Mesothelial cell of epicardium (in vitro differentiated cells): ENCODE data around the gene LRRK2. TPM values are rescaled to one million over a fixed set of nuclear protein-coding genes. Genes with fewer than 3 reads are reported as not detected.

Experiments
- DNase-seq, 2 experiments: peaks; one replicate each; pipeline ENCODE4 v3.0.0; 2021; ENCODE audit warnings: low spot score in 2 of 2; ENCODE audit not compliant: unreplicated experiment in 2 of 2
- H3K27ac Mint-ChIP-seq: 2 replicates; pipeline ENCODE4 v1.8.0; 2021; ENCODE audit warnings: mixed read lengths
- H3K27me3 Mint-ChIP-seq: 2 replicates; pipeline ENCODE4 v1.8.0; 2021; ENCODE audit warnings: low read depth, mixed read lengths
- H3K36me3 Mint-ChIP-seq: 2 replicates; pipeline ENCODE4 v1.8.0; 2021; ENCODE audit warnings: mixed read lengths
- H3K4me1 Mint-ChIP-seq: 2 replicates; pipeline ENCODE4 v1.8.0; 2021; ENCODE audit warnings: mixed read lengths
- H3K4me3 Mint-ChIP-seq: 2 replicates; pipeline ENCODE4 v1.8.0; 2021; ENCODE audit warnings: mild to moderate bottlenecking, moderate library complexity, mixed read lengths
- H3K9me3 Mint-ChIP-seq: 2 replicates; pipeline ENCODE4 v1.8.0; 2021; ENCODE audit warnings: mixed read lengths
- total RNA-seq: library from RNA; stranded (reverse); gene quantifications from 3 replicates; pipeline ENCODE4 v1.2.1, GENCODE V29; 2021
- TF ChIP-seq, protein P1 (sequence below): fragments of 200-600 bp; sonication (generic); IDR thresholded peaks from one replicate; pipeline ENCODE4 v1.5.0; 2021; ENCODE audit warnings: antibody characterized with exemption; ENCODE audit not compliant: unreplicated experiment

LRRK2 gene
- total RNA-seq, 1 donor from 2014 or later: 1.6 TPM

GRCh38 chr12:40183715-40184114 is 41.1 kb upstream of the LRRK2 start:
- H3K4me3 Mint-ChIP-seq: no peak overlapping the region
- TF ChIP-seq, protein P1, sequence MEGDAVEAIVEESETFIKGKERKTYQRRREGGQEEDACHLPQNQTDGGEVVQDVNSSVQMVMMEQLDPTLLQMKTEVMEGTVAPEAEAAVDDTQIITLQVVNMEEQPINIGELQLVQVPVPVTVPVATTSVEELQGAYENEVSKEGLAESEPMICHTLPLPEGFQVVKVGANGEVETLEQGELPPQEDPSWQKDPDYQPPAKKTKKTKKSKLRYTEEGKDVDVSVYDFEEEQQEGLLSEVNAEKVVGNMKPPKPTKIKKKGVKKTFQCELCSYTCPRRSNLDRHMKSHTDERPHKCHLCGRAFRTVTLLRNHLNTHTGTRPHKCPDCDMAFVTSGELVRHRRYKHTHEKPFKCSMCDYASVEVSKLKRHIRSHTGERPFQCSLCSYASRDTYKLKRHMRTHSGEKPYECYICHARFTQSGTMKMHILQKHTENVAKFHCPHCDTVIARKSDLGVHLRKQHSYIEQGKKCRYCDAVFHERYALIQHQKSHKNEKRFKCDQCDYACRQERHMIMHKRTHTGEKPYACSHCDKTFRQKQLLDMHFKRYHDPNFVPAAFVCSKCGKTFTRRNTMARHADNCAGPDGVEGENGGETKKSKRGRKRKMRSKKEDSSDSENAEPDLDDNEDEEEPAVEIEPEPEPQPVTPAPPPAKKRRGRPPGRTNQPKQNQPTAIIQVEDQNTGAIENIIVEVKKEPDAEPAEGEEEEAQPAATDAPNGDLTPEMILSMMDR: no peak
- peaks cover 7% of the 10 kb centered on the region for H3K36me3 Mint-ChIP-seq
- peaks cover 26% of the 10 kb centered on the region for H3K9me3 Mint-ChIP-seq
- H3K4me1 Mint-ChIP-seq: peaks cover 3% of the 10 kb centered on the region
- DNase-seq: no peak
- H3K27me3 Mint-ChIP-seq: no peaks in the 10 kb centered on the region
- no peak overlapping the region for H3K27ac Mint-ChIP-seq

DNA sequence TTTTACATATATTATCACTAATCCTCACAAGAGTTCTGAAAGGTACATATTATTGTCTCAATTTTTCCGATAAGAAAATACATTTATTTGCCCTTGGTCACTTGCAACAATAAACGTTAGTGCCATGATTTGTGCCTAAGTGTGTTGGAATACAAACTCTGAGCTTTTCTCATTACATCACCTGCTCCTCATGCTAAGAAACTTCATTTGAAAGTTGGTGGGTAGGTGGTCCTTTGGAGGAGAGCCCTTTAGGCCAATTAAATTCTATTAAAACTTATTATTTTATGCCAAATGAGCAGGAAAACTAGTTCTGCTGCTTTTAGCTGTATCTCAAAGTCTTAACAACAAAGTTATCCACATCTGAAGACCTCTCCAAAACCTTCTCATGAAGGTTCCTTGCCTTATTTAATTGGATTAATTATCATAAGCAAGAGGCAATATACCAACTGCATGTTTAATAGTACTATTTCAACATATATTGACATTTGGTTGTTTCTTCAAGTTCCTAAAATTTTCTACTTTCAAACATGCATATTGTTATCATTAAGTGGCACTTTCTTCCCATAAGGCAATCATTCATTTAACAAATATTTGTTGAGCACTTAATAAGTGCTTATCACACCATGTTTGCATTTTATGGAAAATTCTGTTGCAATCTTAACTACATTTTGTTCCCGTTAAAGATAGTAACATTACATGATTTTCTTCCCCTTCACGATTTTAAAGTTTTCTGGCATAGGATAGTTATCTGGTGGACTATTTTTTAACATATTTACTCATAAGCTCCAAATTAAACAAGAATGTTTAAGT is 40.1 kb upstream of the LRRK2 start:
- H3K4me3 Mint-ChIP-seq: no peak overlapping the region
- H3K36me3 Mint-ChIP-seq: peaks cover 7% of the 10 kb centered on the region
- TF ChIP-seq, protein P1: no peak
- H3K27me3 Mint-ChIP-seq: no peaks in the 10 kb centered on the region
- H3K9me3 Mint-ChIP-seq: peaks cover 26% of the 10 kb centered on the region
- no peak for DNase-seq
- no peak overlapping the region for H3K27ac Mint-ChIP-seq
- peaks cover 3% of the 10 kb centered on the region for H3K4me1 Mint-ChIP-seq

GRCh38 chr12:40185303-40185693 is 39.5 kb upstream of the LRRK2 start:
- Mint-ChIP-seq H3K9me3 (peaks cover 26% of the 10 kb centered on the region), H3K4me3 (no peak overlapping the region), H3K36me3 (peaks cover 6% of the 10 kb centered on the region), H3K27ac (no peak overlapping the region), H3K4me1 (peaks cover 3% of the 10 kb centered on the region), H3K27me3 (no peaks in the 10 kb centered on the region)
- TF ChIP-seq, protein P1: no peak
- DNase-seq: no peak

DNA sequence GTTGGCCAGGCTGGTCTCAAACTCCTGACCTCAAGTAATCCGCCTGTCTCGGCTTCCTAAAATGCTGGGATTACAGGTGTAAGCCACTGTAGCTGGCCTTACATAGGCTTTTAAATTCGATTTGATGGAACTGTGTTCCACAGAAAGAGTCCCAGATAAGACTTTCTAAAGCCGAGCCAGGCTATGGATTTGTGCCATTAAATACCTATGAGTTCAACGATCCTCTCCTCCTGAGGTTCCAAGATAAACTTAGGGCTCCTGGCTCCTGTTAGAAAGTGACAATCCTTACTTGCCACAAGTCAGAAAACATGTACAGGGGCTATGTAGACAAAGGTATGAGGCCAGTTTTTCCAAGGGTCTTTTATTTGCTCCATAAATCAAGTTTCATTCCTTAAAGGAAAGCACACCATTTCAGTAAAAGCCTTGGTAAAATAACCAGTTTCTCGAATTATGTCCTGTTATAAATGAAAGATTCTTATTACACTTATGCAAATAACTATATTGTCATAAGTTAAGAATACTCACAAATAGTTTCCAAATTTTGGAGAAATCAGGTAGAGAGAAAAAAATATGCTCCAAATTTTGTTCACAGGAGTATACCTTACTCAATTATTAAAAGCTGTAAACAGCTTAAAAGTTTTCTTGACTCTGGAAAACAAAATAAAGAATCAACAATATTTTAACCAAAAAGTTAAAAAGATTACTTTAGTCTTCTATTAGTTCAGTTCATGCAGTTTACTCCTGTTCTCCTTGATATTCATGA is 36.1 kb upstream of the LRRK2 start:
- Mint-ChIP-seq H3K27me3 (no peaks in the 10 kb centered on the region), H3K4me3 (no peak overlapping the region), H3K4me1 (no peaks in the 10 kb centered on the region), H3K36me3 (peaks cover 6% of the 10 kb centered on the region), H3K27ac (no peak overlapping the region), H3K9me3 (peaks cover 26% of the 10 kb centered on the region)
- TF ChIP-seq, protein P1: no peak
- DNase-seq: no peak

GRCh38 chr12:40192704-40193255 is 32.0 kb upstream of the LRRK2 start:
- Mint-ChIP-seq H3K4me1 (no peaks in the 10 kb centered on the region), H3K9me3 (peaks cover 9% of the 10 kb centered on the region), H3K4me3 (no peak overlapping the region), H3K36me3 (peaks cover 3% of the 10 kb centered on the region), H3K27me3 (no peaks in the 10 kb centered on the region), H3K27ac (no peak overlapping the region)
- no peak for DNase-seq
- TF ChIP-seq, protein P1: no peak
